CD4-positive, alpha-beta T cell (primary cell): ENCODE measurements around the gene SLMAP. TPM values are rescaled to one million over a fixed set of nuclear protein-coding genes. Genes with fewer than 3 reads are reported as not detected.
A peak's percentile ranks its signal among the peaks of the same experiment; 100 is the strongest.

Source experiments
- ATAC-seq: fragments of 200-7000 bp; cut with Tn5 transposase; one replicate; pipeline ENCODE4 v1.10.0; 2022; ENCODE audit warnings: mild to moderate bottlenecking; ENCODE audit not compliant: poor library complexity
- CTCF ChIA-PET: fragments of 350-600 bp; sonication (Branson Sonifier 250); formaldehyde crosslinking; loops from one replicate; lab custom pipeline; 2021; ENCODE audit warnings: antibody characterized with exemption, inconsistent platforms; lab: Charles Lee
- POLR2A ChIA-PET: fragments of 350-600 bp; sonication (Branson Sonifier 250); formaldehyde crosslinking; loops from one replicate; lab custom pipeline; 2021; ENCODE audit warnings: antibody characterized with exemption, inconsistent platforms; lab: Charles Lee
- DNase-seq, 14 experiments: peaks; one replicate each; pipeline ENCODE4 v3.0.0-alpha.2; 2013 to 2020; ENCODE audit warnings: mixed read lengths in 2 of 14
- H3K27ac ChIP-seq, 2 donors: one replicate each; pipeline versions ENCODE4 v1.5.1 to v1.7.0; 2013; ENCODE audit warnings: low read length in 2 of 2, low read depth in 1 of 2, mild to moderate bottlenecking in 1 of 2
- H3K27me3 ChIP-seq, 2 experiments: 1 replicate in 1 of 2; 2 replicates in 1 of 2; pipeline versions ENCODE4 v1.6.1 to v1.7.0; 2013; ENCODE audit warnings: low read length in 2 of 2, control low read depth in 1 of 2, mild to moderate bottlenecking in 1 of 2, moderate library complexity in 1 of 2; ENCODE audit not compliant: insufficient read depth in 2 of 2, control insufficient read depth in 1 of 2
- H3K36me3 ChIP-seq: one replicate; pipeline ENCODE4 v1.6.1; 2013; ENCODE audit warnings: low read length, control low read depth; ENCODE audit not compliant: insufficient read depth
- H3K4me1 ChIP-seq: one replicate; pipeline ENCODE4 v1.6.1; 2013; ENCODE audit warnings: low read length, control low read depth; ENCODE audit not compliant: insufficient read depth
- H3K4me3 ChIP-seq: one replicate; pipeline ENCODE4 v1.5.1; 2013; ENCODE audit warnings: mild to moderate bottlenecking, low read length, moderate library complexity
- H3K9me3 ChIP-seq, 2 experiments: 1 replicate in 1 of 2; 2 replicates in 1 of 2; pipeline versions ENCODE4 v1.6.1 to v1.7.0; 2013; ENCODE audit warnings: low read length in 2 of 2, mild to moderate bottlenecking in 2 of 2, control low read depth in 1 of 2, moderate library complexity in 1 of 2; ENCODE audit not compliant: control insufficient read depth in 1 of 2, insufficient read depth in 1 of 2
- H3K27ac Mint-ChIP-seq: one replicate; pipeline ENCODE4 v1.8.0; 2020; ENCODE audit warnings: mixed read lengths
- H3K27me3 Mint-ChIP-seq: one replicate; pipeline ENCODE4 v1.8.0; 2021; ENCODE audit warnings: mixed read lengths
- H3K36me3 Mint-ChIP-seq: one replicate; pipeline ENCODE4 v1.8.0; 2021; ENCODE audit warnings: low read depth, mixed read lengths
- H3K4me1 Mint-ChIP-seq: one replicate; pipeline ENCODE4 v1.8.0; 2021; ENCODE audit warnings: low read depth, mixed read lengths
- H3K4me3 Mint-ChIP-seq: one replicate; pipeline ENCODE4 v1.8.0; 2020; ENCODE audit warnings: mild to moderate bottlenecking, mixed read lengths
- H3K9me3 Mint-ChIP-seq: one replicate; pipeline ENCODE4 v1.8.0; 2020; ENCODE audit warnings: mixed read lengths
- CTCF ChIP-seq: fragments of 200-600 bp; IDR thresholded peaks from one replicate; pipeline ENCODE4 v1.8.0; 2022; ENCODE audit warnings: antibody characterized with exemption, mild to moderate bottlenecking
- intact Hi-C, 2 experiments: fragments of 100-400 bp; cut with DNase I in 1 of 2; cut with micrococcal nuclease in 1 of 2; formaldehyde crosslinking; loops; one replicate each; pipeline versions ENCODE4 v1.15.1 to v1.9.0; 2023 to 2025; cut with DNase I, micrococcal nuclease
- total RNA-seq, 174 experiments: library from RNA in 2 of 174; stranded (reverse) in 2 of 174; gene quantifications; one replicate each; pipeline ENCODE4 v1.2.3 and lab custom pipeline; 2021 to 2026

Gene SLMAP
- total RNA-seq, 2 experiments from 2014 or later = 51.3 to 52.2 TPM

GRCh38 chr3:57752307-57752706 is 3.8 kb upstream of the SLMAP start:
- Histone ChIP-seq H3K27ac (no peak overlapping the region), H3K27me3 (no peaks in the 10 kb centered on the region), H3K36me3 (no peaks in the 10 kb centered on the region), H3K4me1 (peaks cover 7% of the 10 kb centered on the region), H3K4me3 (no peak overlapping the region), H3K9me3 (no peaks in the 10 kb centered on the region)
- TF ChIP-seq CTCF = no peak
- no peaks in the 10 kb centered on the region for H3K9me3 Mint-ChIP-seq
- DNase-seq = no peak
- ChIA-PET CTCF (no interaction called here), POLR2A (no interaction called here)
- H3K4me3 Mint-ChIP-seq = no peak overlapping the region
- peaks cover 12% of the 10 kb centered on the region for H3K36me3 Mint-ChIP-seq
- no peaks in the 10 kb centered on the region for H3K27me3 Mint-ChIP-seq
- peaks cover 16% of the 10 kb centered on the region for H3K4me1 Mint-ChIP-seq
- ATAC-seq = no peak
- H3K27ac Mint-ChIP-seq = no peak overlapping the region
- intact Hi-C loops = loop anchor here in 1 of 2 experiments (5.0 to 10.0 kb wide), 3 partner anchors 482 to 552 kb away; partner anchors contain the start of genes ABHD6, APPL1, HTD2 and RPP14

- TF ChIP-seq CTCF = no peak
- no peaks in the 10 kb centered on the region for H3K27me3 Mint-ChIP-seq
- Histone ChIP-seq H3K4me3 (no peak overlapping the region), H3K36me3 (no peaks in the 10 kb centered on the region), H3K9me3 (no peaks in the 10 kb centered on the region), H3K27ac (no peak overlapping the region), H3K4me1 (peaks cover 15% of the 10 kb centered on the region), H3K27me3 (no peaks in the 10 kb centered on the region)
- ATAC-seq (no peak), DNase-seq (no peak)
- POLR2A ChIA-PET = interaction anchor here (0.9 kb wide), 1 partner anchor 60 kb away, joined by 4 read pairs; the partner anchor contains the start of gene DENND6A
- no peaks in the 10 kb centered on the region for H3K9me3 Mint-ChIP-seq
- H3K4me1 Mint-ChIP-seq = peaks cover 23% of the 10 kb centered on the region
- no peak overlapping the region for H3K27ac Mint-ChIP-seq
- H3K36me3 Mint-ChIP-seq = peaks cover 17% of the 10 kb centered on the region
- H3K4me3 Mint-ChIP-seq = no peak overlapping the region
- intact Hi-C loops = loop anchor here in 1 of 2 experiments (5.0 to 10.0 kb wide), 3 partner anchors 482 to 552 kb away; partner anchors contain the start of genes ABHD6, APPL1, HTD2 and RPP14
- CTCF ChIA-PET = no interaction called here
Measured at GRCh38 chr3:57753016-57753415, 3.1 kb upstream of the SLMAP start.

- Mint-ChIP-seq H3K27me3 (no peaks in the 10 kb centered on the region), H3K4me1 (peaks cover 43% of the 10 kb centered on the region), H3K27ac (peak overlapping the region; percentile 97), H3K36me3 (peaks cover 31% of the 10 kb centered on the region), H3K9me3 (no peaks in the 10 kb centered on the region), H3K4me3 (peak overlapping the region; percentile 96)
- H3K4me3 ChIP-seq = peak overlapping the region; percentile 72
- H3K36me3 ChIP-seq = peaks cover 9% of the 10 kb centered on the region
- ATAC-seq = peak; percentile 29
- no peak for TF ChIP-seq CTCF
- intact Hi-C loops = loop anchor here (1.0 to 10.0 kb wide), 5 partner anchors 47 to 549 kb away; partner anchors contain the start of genes ABHD6 (in 1 of the 2), HTD2 (in 1 of the 2), PDE12 (in 1 of the 2) and RPP14 (in 1 of the 2)
- DNase-seq = peak in 3 of 14 experiments; percentile 26 to 64 (median 60)
- H3K27me3 ChIP-seq = no peaks in the 10 kb centered on the region
- H3K4me1 ChIP-seq = peaks cover 27% of the 10 kb centered on the region
- H3K9me3 ChIP-seq = no peaks in the 10 kb centered on the region
- H3K27ac ChIP-seq = peak overlapping the region; percentile 82 to 87
- ChIA-PET CTCF (interaction anchor here (1.0 kb wide), 1 partner anchor 158 kb away, joined by 4 read pairs; the partner anchor contains the start of gene ARF4), POLR2A (interaction anchor here (0.7 to 2.5 kb wide), 16 partner anchors 28 to 551 kb away, joined by 3 to 52 read pairs (median 6); partner anchors contain the start of genes ARF4, DENND6A, HTD2 and PDE12)
Measured at GRCh38 chr3:57755368-57755675, 787 bp upstream of the SLMAP start.
